Kasumi-1 (cell line): Measurements from ENCODE around the gene DOK6.

Source experiments
- DNase-seq, 2 experiments: peaks; one replicate each; lab custom pipeline; 2025; lab: John Stamatoyannopoulos, UW

DOK6 gene

GRCh38 chr18:69539404-69539803 lies 138.7 kb downstream of the DOK6 start:
- DNase-seq: no peak

- DNase-seq: no peak
Observed at GRCh38 chr18:69556228-69556627, 155.5 kb downstream of the DOK6 start.

- no peak for DNase-seq
Observed at GRCh38 chr18:69557282-69557681, 156.6 kb downstream of the DOK6 start.

- no peak for DNase-seq
Observed at GRCh38 chr18:69558052-69558451, 157.4 kb downstream of the DOK6 start.

GRCh38 chr18:69559604-69560003 lies 158.9 kb downstream of the DOK6 start:
- no peak for DNase-seq

- no peak for DNase-seq
Observed at GRCh38 chr18:69564602-69565001, 163.9 kb downstream of the DOK6 start.

- no peak for DNase-seq
Observed at GRCh38 chr18:69567813-69568488, 167.3 kb downstream of the DOK6 start.

GRCh38 chr18:69569133-69569532 lies 168.4 kb downstream of the DOK6 start:
- DNase-seq: no peak

GRCh38 chr18:69574401-69574800 lies 173.7 kb downstream of the DOK6 start:
- DNase-seq: no peak

GRCh38 chr18:69580107-69580506 lies 179.4 kb downstream of the DOK6 start:
- peak; percentile 40 to 51 for DNase-seq

- no peak for DNase-seq
Observed at GRCh38 chr18:69584429-69584828, 183.7 kb downstream of the DOK6 start.

GRCh38 chr18:69585696-69586095 lies 185.0 kb downstream of the DOK6 start:
- no peak for DNase-seq

- DNase-seq: no peak
Observed at GRCh38 chr18:69586537-69586936, 185.8 kb downstream of the DOK6 start.

GRCh38 chr18:69588301-69588700 lies 187.6 kb downstream of the DOK6 start:
- no peak for DNase-seq

GRCh38 chr18:69590150-69590549 lies 189.5 kb downstream of the DOK6 start:
- DNase-seq: no peak

GRCh38 chr18:69596345-69596744 lies 195.7 kb downstream of the DOK6 start:
- peak in 1 of 2 experiments; percentile 11 for DNase-seq

- DNase-seq: no peak
Observed at GRCh38 chr18:69597561-69597960, 196.9 kb downstream of the DOK6 start.

- DNase-seq: no peak
Observed at GRCh38 chr18:69599377-69599776, 198.7 kb downstream of the DOK6 start.

GRCh38 chr18:69612242-69612641 lies 211.6 kb downstream of the DOK6 start:
- no peak for DNase-seq

- no peak for DNase-seq
Observed at GRCh38 chr18:69616114-69616513, 215.4 kb downstream of the DOK6 start.

- no peak for DNase-seq
Observed at GRCh38 chr18:69617408-69617807, 216.7 kb downstream of the DOK6 start.

GRCh38 chr18:69617888-69618287 lies 217.2 kb downstream of the DOK6 start:
- no peak for DNase-seq

- DNase-seq: no peak
Observed at GRCh38 chr18:69622184-69622583, 221.5 kb downstream of the DOK6 start.

GRCh38 chr18:69622961-69623360 lies 222.3 kb downstream of the DOK6 start:
- no peak for DNase-seq
